ENCODE data around the gene COX10. TPM values are rescaled to one million over a fixed set of nuclear protein-coding genes. Genes with fewer than 3 reads are reported as not detected.

The COX10 gene
- total RNA-seq, 1 experiment from 2014 or later, result 13.4 TPM

- in situ Hi-C loops (cut with HindIII; ENCODE audit: low pct_unique_long_range_greater_than_20kb, low sequenced_read_pairs) (no loop called here), intact Hi-C loops (cut with micrococcal nuclease; ENCODE audit: unreplicated experiment) (no loop called here)
- Histone ChIP-seq H3K36me3 (ENCODE audit: control insufficient read depth, insufficient read depth, low read length) (peaks cover 2% of the 10 kb centered on the region), H3K4me1 (ENCODE audit: control insufficient read depth, insufficient read depth, low read length) (no peaks in the 10 kb centered on the region), H3K9me3 (ENCODE audit: control insufficient read depth, insufficient read depth, low read depth, low read length) (no peaks in the 10 kb centered on the region), H3K27ac (ENCODE audit: low read length) (no peak overlapping the region), H3K27me3 (ENCODE audit: control insufficient read depth, insufficient read depth, low read length) (no peaks in the 10 kb centered on the region), H3K4me3 (ENCODE audit: low read depth in 2 of 2, low read length in 2 of 2) (no peak overlapping the region)
- ChIA-PET CTCF (no interaction called here), POLR2A (no interaction called here)
- TF ChIP-seq CTCF (IDR thresholded peaks at IDR 0.05) (no peak), REST (IDR thresholded peaks at IDR 0.05; ENCODE audit: insufficient read depth in 1 of 2, low read depth in 2 of 2, low read length in 1 of 2) (no peak), SIN3A (IDR thresholded peaks at IDR 0.05; ENCODE audit: borderline replicate concordance, insufficient read depth, low read depth, low read length) (no peak), TCF7L2 (IDR thresholded peaks at IDR 0.05; ENCODE audit: low read depth, low read length) (no peak), POLR2AphosphoS5 (IDR thresholded peaks at IDR 0.05; ENCODE audit: low read depth, low read length) (no peak)
- DNase-seq (ENCODE audit: low read depth, low spot score), result no peak
- ATAC-seq, result no peak
- no TSS peak for BruUV-seq (replicated peaks)
Measured at GRCh38 chr17:14080847-14081251, 11.5 kb downstream of the COX10 start.

GRCh38 chr17:14082848-14083247, 13.5 kb downstream of the COX10 start:
- Histone ChIP-seq H3K36me3 (ENCODE audit: control insufficient read depth, insufficient read depth, low read length) (peaks cover 2% of the 10 kb centered on the region), H3K9me3 (ENCODE audit: control insufficient read depth, insufficient read depth, low read depth, low read length) (no peaks in the 10 kb centered on the region), H3K27me3 (ENCODE audit: control insufficient read depth, insufficient read depth, low read length) (no peaks in the 10 kb centered on the region), H3K27ac (ENCODE audit: low read length) (no peak overlapping the region), H3K4me3 (ENCODE audit: low read depth in 2 of 2, low read length in 2 of 2) (no peak overlapping the region), H3K4me1 (ENCODE audit: control insufficient read depth, insufficient read depth, low read length) (no peaks in the 10 kb centered on the region)
- DNase-seq (ENCODE audit: low read depth, low spot score) (no peak), ATAC-seq (no peak)
- no peak for TF ChIP-seq SIN3A (IDR thresholded peaks at IDR 0.05; ENCODE audit: borderline replicate concordance, insufficient read depth, low read depth, low read length)
- TF ChIP-seq REST (IDR thresholded peaks at IDR 0.05; ENCODE audit: insufficient read depth in 1 of 2, low read depth in 2 of 2, low read length in 1 of 2), result no peak
- no peak for TF ChIP-seq CTCF (IDR thresholded peaks at IDR 0.05)
- BruUV-seq (replicated peaks), result no TSS peak
- intact Hi-C loops (cut with micrococcal nuclease; ENCODE audit: unreplicated experiment) (no loop called here), in situ Hi-C loops (cut with HindIII; ENCODE audit: low pct_unique_long_range_greater_than_20kb, low sequenced_read_pairs) (no loop called here)
- ChIA-PET CTCF (no interaction called here), POLR2A (no interaction called here)
